ENCODE data around the gene C12orf43.

The C12orf43 gene

GRCh38 chr12:120980800-120981368 is 35.4 kb downstream of the C12orf43 start:
- Histone ChIP-seq H3K36me3 (ENCODE audit: insufficient read depth, low read depth, low read length) (no peaks in the 10 kb centered on the region), H3K27me3 (ENCODE audit: insufficient read depth, low read length) (no peaks in the 10 kb centered on the region), H3K4me1 (ENCODE audit: insufficient read depth, low read length) (peaks cover 3% of the 10 kb centered on the region; the same call in 1 of the 2 replicates), H3K27ac (ENCODE audit: low read length) (no peak overlapping the region), H3K9me3 (ENCODE audit: insufficient read depth, low read depth, low read length) (no peaks in the 10 kb centered on the region), H3K9ac (ENCODE audit: low read depth, low read length) (no peak overlapping the region), H3K4me3 (ENCODE audit: low read length) (no peak overlapping the region)

DNA sequence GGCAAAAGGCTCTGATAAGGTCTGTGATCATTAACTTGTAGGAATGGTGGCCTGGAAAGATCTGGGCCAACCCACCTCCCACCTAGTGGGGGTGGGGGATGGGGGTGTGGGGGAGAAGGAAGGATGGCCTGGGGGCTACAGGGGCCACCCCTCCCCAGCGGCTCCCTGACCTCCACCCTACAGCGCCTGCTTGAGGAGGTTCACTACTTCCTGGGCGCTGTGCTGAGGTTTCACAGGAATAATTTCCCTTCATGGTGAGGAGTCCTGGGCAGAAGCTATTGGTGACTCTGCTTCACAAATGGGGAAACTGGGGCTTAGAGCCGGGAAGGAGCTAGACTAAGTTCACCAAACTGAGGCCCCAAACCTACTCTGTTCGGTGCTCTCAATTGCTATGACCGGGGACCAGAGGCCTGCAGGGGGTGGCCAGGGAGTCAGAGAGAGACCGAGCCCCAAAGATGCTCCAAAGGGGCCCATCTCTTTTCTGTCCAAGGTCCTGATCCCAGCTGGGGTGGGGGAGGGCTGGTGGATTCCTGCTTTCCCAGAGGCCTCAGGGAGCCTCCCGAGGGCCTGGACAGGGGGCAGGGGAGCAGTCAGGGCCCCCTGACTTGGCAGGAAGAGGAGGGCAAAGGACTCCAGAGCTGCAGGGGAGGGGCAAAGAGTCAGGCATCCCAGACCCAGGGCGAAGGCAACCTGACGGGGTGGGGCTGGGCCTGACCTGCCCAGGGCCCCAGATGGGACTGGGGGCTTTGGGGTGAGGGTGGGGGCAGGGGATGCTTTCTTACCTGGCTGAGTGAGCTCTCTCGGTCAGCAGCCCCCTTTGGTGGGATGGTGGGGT is 36.2 kb downstream of the C12orf43 start:
- H3K27me3 ChIP-seq (ENCODE audit: insufficient read depth, low read length) = no peaks in the 10 kb centered on the region
- H3K4me3 ChIP-seq (ENCODE audit: low read length) = no peak overlapping the region
- no peaks in the 10 kb centered on the region for H3K36me3 ChIP-seq (ENCODE audit: insufficient read depth, low read depth, low read length)
- peaks cover 3% of the 10 kb centered on the region; the same call in 1 of the 2 replicates for H3K4me1 ChIP-seq (ENCODE audit: insufficient read depth, low read length)
- H3K9ac ChIP-seq (ENCODE audit: low read depth, low read length) = no peak overlapping the region
- no peaks in the 10 kb centered on the region for H3K9me3 ChIP-seq (ENCODE audit: insufficient read depth, low read depth, low read length)
- no peak overlapping the region for H3K27ac ChIP-seq (ENCODE audit: low read length)

- Histone ChIP-seq H3K36me3 (ENCODE audit: insufficient read depth, low read depth, low read length) (no peaks in the 10 kb centered on the region), H3K4me1 (ENCODE audit: insufficient read depth, low read length) (peaks cover 3% of the 10 kb centered on the region; the same call in 1 of the 2 replicates), H3K9ac (ENCODE audit: low read depth, low read length) (no peak overlapping the region), H3K27me3 (ENCODE audit: insufficient read depth, low read length) (no peaks in the 10 kb centered on the region), H3K9me3 (ENCODE audit: insufficient read depth, low read depth, low read length) (no peaks in the 10 kb centered on the region), H3K4me3 (ENCODE audit: low read length) (no peak overlapping the region), H3K27ac (ENCODE audit: low read length) (no peak overlapping the region)
These were observed 36.9 kb downstream of the C12orf43 start for GRCh38 chr12:120979220-120979861.

- Histone ChIP-seq H3K27ac (ENCODE audit: low read length) (no peak within 1 kb of the TSS), H3K4me3 (ENCODE audit: low read length) (no peak within 1 kb of the TSS), H3K36me3 (ENCODE audit: insufficient read depth, low read depth, low read length) (no peaks in the 10 kb centered on the region), H3K9me3 (ENCODE audit: insufficient read depth, low read depth, low read length) (no peaks in the 10 kb centered on the region), H3K4me1 (ENCODE audit: insufficient read depth, low read length) (no peaks in the 10 kb centered on the region; the same call in 1 of the 2 replicates), H3K9ac (ENCODE audit: low read depth, low read length) (no peak within 1 kb of the TSS), H3K27me3 (ENCODE audit: insufficient read depth, low read length) (no peaks in the 10 kb centered on the region)
These were observed 37.7 kb downstream of the C12orf43 start, which contains the start of gene HNF1A for GRCh38 chr12:120978296-120979219. Gene HNF1A, plus strand, starts transcription at chr12:120978543. Its CDS starts 226 bp downstream, at chr12:120978769.

- Histone ChIP-seq H3K4me3 (ENCODE audit: low read length) (no peak overlapping the region), H3K9ac (ENCODE audit: low read depth, low read length) (no peak overlapping the region), H3K4me1 (ENCODE audit: insufficient read depth, low read length) (no peaks in the 10 kb centered on the region; the same call in 1 of the 2 replicates), H3K27ac (ENCODE audit: low read length) (no peak overlapping the region), H3K27me3 (ENCODE audit: insufficient read depth, low read length) (no peaks in the 10 kb centered on the region), H3K9me3 (ENCODE audit: insufficient read depth, low read depth, low read length) (no peaks in the 10 kb centered on the region), H3K36me3 (ENCODE audit: insufficient read depth, low read depth, low read length) (no peaks in the 10 kb centered on the region)
These were observed 38.6 kb downstream of the C12orf43 start for GRCh38 chr12:120977531-120978295.

GRCh38 chr12:120972870-120973543 is 43.3 kb downstream of the C12orf43 start:
- H3K27ac ChIP-seq (ENCODE audit: low read length) = no peak overlapping the region
- H3K4me3 ChIP-seq (ENCODE audit: low read length) = peak overlapping the region; percentile 40
- H3K4me1 ChIP-seq (ENCODE audit: insufficient read depth, low read length) = no peaks in the 10 kb centered on the region
- no peaks in the 10 kb centered on the region for H3K36me3 ChIP-seq (ENCODE audit: insufficient read depth, low read depth, low read length)
- H3K9me3 ChIP-seq (ENCODE audit: insufficient read depth, low read depth, low read length) = no peaks in the 10 kb centered on the region
- no peaks in the 10 kb centered on the region for H3K27me3 ChIP-seq (ENCODE audit: insufficient read depth, low read length)
- peak overlapping the region; percentile 64; the same call in 1 of the 2 replicates for H3K9ac ChIP-seq (ENCODE audit: low read depth, low read length)

DNA sequence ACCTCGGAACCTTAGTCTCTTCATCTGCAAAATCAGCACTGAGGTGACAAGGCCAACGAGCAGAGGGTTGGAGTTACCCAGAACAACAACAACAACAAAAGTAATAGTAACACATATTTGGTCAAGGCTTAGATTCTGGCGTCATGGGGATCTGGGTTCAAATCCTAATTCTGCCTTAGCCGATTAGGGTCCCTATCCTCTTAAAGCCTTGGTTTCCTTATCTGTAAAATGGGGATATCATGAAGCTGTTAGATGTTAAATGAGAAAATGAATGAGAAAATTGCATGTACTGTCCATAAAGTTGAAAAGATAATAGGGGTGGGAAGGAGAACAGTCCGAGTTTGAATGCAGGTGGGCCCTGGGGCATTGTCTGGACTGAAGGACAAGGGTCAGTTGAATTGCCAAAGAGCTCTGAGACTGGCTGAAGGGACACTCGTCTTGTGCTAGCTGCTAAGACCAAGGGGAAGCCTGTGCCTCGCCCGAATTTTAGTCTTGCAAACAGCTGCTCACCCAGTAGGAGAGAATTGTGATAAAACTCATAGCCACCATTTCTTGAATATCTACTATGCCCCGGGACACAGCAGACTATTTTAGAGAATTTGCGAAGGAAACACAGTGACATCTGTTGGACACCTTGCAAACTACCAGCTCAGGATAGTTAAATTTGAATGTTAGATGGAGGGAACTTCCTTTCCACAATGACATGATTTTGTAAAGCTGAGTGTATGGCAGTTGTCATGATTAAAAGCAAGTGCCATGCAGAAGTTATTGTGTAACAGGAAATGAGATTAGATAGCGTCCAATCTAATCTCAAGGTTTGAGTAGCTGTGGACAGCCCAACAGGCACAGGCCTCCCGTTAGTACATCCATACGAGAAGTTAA is 44.7 kb downstream of the C12orf43 start:
- H3K27ac ChIP-seq (ENCODE audit: low read length) = no peak overlapping the region
- H3K9ac ChIP-seq (ENCODE audit: low read depth, low read length) = no peak overlapping the region
- H3K4me1 ChIP-seq (ENCODE audit: insufficient read depth, low read length) = no peaks in the 10 kb centered on the region
- no peaks in the 10 kb centered on the region for H3K9me3 ChIP-seq (ENCODE audit: insufficient read depth, low read depth, low read length)
- no peaks in the 10 kb centered on the region for H3K36me3 ChIP-seq (ENCODE audit: insufficient read depth, low read depth, low read length)
- no peaks in the 10 kb centered on the region for H3K27me3 ChIP-seq (ENCODE audit: insufficient read depth, low read length)
- no peak overlapping the region for H3K4me3 ChIP-seq (ENCODE audit: low read length)

GRCh38 chr12:120970310-120970709 is 46.0 kb downstream of the C12orf43 start:
- no peak overlapping the region for H3K27ac ChIP-seq (ENCODE audit: low read length)
- no peaks in the 10 kb centered on the region for H3K36me3 ChIP-seq (ENCODE audit: insufficient read depth, low read depth, low read length)
- H3K4me3 ChIP-seq (ENCODE audit: low read length) = no peak overlapping the region
- no peaks in the 10 kb centered on the region for H3K27me3 ChIP-seq (ENCODE audit: insufficient read depth, low read length)
- H3K9me3 ChIP-seq (ENCODE audit: insufficient read depth, low read depth, low read length) = no peaks in the 10 kb centered on the region
- no peaks in the 10 kb centered on the region for H3K4me1 ChIP-seq (ENCODE audit: insufficient read depth, low read length)
- no peak overlapping the region for H3K9ac ChIP-seq (ENCODE audit: low read depth, low read length)

DNA sequence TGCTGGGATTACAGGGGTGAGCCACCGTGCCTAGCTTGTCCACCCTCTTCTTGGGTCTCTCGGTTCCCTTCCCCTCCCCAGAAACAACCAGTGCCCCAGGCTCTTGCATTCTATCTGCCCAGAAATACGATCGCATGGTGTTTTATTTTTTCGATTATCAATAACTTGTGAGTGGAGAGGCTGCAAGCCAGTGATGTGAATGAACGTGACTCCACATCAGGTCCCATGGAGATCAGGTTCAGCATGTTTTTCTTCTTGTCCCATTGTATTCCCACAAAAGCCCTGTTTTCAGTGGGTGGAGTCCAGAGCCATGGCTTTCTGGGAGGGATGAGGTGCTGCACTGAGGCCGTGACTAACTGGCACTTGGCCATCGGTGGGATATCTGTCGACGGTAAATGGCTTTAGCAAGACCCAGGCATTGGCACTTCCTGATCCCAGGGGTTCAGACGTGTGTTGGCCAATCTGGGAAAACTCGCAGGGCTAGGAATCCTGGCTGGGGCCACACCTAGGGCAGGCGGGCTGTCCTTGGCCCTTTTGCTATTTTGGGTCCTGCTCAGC is 50.7 kb downstream of the C12orf43 start:
- Histone ChIP-seq H3K9me3 (ENCODE audit: insufficient read depth, low read depth, low read length) (no peaks in the 10 kb centered on the region), H3K27ac (ENCODE audit: low read length) (no peak overlapping the region), H3K4me1 (ENCODE audit: insufficient read depth, low read length) (no peaks in the 10 kb centered on the region), H3K9ac (ENCODE audit: low read depth, low read length) (no peak overlapping the region), H3K27me3 (ENCODE audit: insufficient read depth, low read length) (no peaks in the 10 kb centered on the region), H3K4me3 (ENCODE audit: low read length) (no peak overlapping the region), H3K36me3 (ENCODE audit: insufficient read depth, low read depth, low read length) (no peaks in the 10 kb centered on the region)
